Midbrain (tissue), 1 donor: ENCODE measurements around the gene ARMS2.

Experiments
- DNase-seq: peaks from one replicate; lab custom pipeline; 2025; lab: John Stamatoyannopoulos, UW

ARMS2 gene

GRCh38 chr10:122494173-122494820, 39.8 kb downstream of the ARMS2 start:
- no peak for DNase-seq

GRCh38 chr10:122494833-122495232, 40.4 kb downstream of the ARMS2 start:
- no peak for DNase-seq

- peak; percentile 36 for DNase-seq
Observed at GRCh38 chr10:122495406-122496340, 41.2 kb downstream of the ARMS2 start.

GRCh38 chr10:122497241-122497640, 42.8 kb downstream of the ARMS2 start:
- no peak for DNase-seq

GRCh38 chr10:122498521-122498920, 44.1 kb downstream of the ARMS2 start:
- peak; percentile 37 for DNase-seq

- no peak for DNase-seq
Observed at GRCh38 chr10:122499012-122499411, 44.6 kb downstream of the ARMS2 start.

- peak; percentile 55 for DNase-seq
Observed at GRCh38 chr10:122499491-122499941, 45.1 kb downstream of the ARMS2 start.

- peak; percentile 35 for DNase-seq
Observed at GRCh38 chr10:122500194-122500593, 45.7 kb downstream of the ARMS2 start.

- no peak for DNase-seq
Observed at GRCh38 chr10:122500726-122501125, 46.3 kb downstream of the ARMS2 start.

- DNase-seq = no peak
Observed at GRCh38 chr10:122503012-122503411, 48.6 kb downstream of the ARMS2 start.

- DNase-seq = no peak
Observed at GRCh38 chr10:122503886-122504609, 49.6 kb downstream of the ARMS2 start.

- DNase-seq = peak; percentile 90
Observed at GRCh38 chr10:122504610-122504950, 50.1 kb downstream of the ARMS2 start.

GRCh38 chr10:122505011-122505410, 50.6 kb downstream of the ARMS2 start:
- no peak for DNase-seq

GRCh38 chr10:122505885-122506645, 51.6 kb downstream of the ARMS2 start:
- no peak for DNase-seq
